Urothelium cell line (cell line): ENCODE results near the gene GPBP1L1.
"Not testable (repeated sequence)": the region's sequence is repeated elsewhere in the genome, so short reads cannot be mapped to it uniquely, and the experiment has no call there.

Experiments
- DNase-seq: peaks from one replicate; pipeline ENCODE4 v3.0.0; 2011; ENCODE audit warnings: low spot score, mixed read lengths
- FAIRE-seq: peaks from 2 replicates; lab custom pipeline; 2011; peaks lifted over from hg19 to GRCh38; lab: Jason Lieb, UNC

GPBP1L1 gene

GRCh38 chr1:45684402-45684801 lies 1.9 kb downstream of the GPBP1L1 start:
- DNase-seq (no peak), FAIRE-seq (no peak)

- FAIRE-seq: no peak
- no peak for DNase-seq
Observed at GRCh38 chr1:45682942-45683341, 3.4 kb downstream of the GPBP1L1 start.

- DNase-seq: no peak
Observed at GRCh38 chr1:45679123-45679522, 7.2 kb downstream of the GPBP1L1 start.

GRCh38 chr1:45678489-45678888 lies 7.8 kb downstream of the GPBP1L1 start:
- DNase-seq (no peak), FAIRE-seq (no peak)

More at GRCh38 chr1:45679123-45679522, 7.2 kb downstream of the GPBP1L1 start:
- FAIRE-seq: no peak

- FAIRE-seq: no peak
- DNase-seq: no peak
Observed at GRCh38 chr1:45677751-45678245, 8.5 kb downstream of the GPBP1L1 start.

GRCh38 chr1:45676553-45676952 lies 9.8 kb downstream of the GPBP1L1 start:
- DNase-seq, FAIRE-seq: not testable (repeated sequence)

GRCh38 chr1:45674478-45674877 lies 11.9 kb downstream of the GPBP1L1 start:
- no peak for DNase-seq
- no peak for FAIRE-seq

GRCh38 chr1:45673956-45674355 lies 12.4 kb downstream of the GPBP1L1 start:
- FAIRE-seq: no peak
- no peak for DNase-seq

GRCh38 chr1:45669859-45670655 lies 16.3 kb downstream of the GPBP1L1 start:
- DNase-seq (no peak), FAIRE-seq (no peak)

- no peak for DNase-seq
- no peak for FAIRE-seq
Observed at GRCh38 chr1:45669379-45669778, 17.0 kb downstream of the GPBP1L1 start.

GRCh38 chr1:45668526-45668925 lies 17.8 kb downstream of the GPBP1L1 start:
- DNase-seq (no peak), FAIRE-seq (no peak)

- DNase-seq (no peak), FAIRE-seq (no peak)
Observed at GRCh38 chr1:45667321-45668111, 18.8 kb downstream of the GPBP1L1 start.

GRCh38 chr1:45666836-45667235 lies 19.5 kb downstream of the GPBP1L1 start:
- DNase-seq (no peak), FAIRE-seq (no peak)

- DNase-seq: no peak
- no peak for FAIRE-seq
Observed at GRCh38 chr1:45660336-45660735, 26.0 kb downstream of the GPBP1L1 start.

- no peak for FAIRE-seq
- DNase-seq: no peak
Observed at GRCh38 chr1:45659222-45659621, 27.1 kb downstream of the GPBP1L1 start.

- FAIRE-seq: no peak
Observed at GRCh38 chr1:45658171-45658570, 28.2 kb downstream of the GPBP1L1 start.

GRCh38 chr1:45656573-45657226 lies 29.6 kb downstream of the GPBP1L1 start:
- DNase-seq (no peak), FAIRE-seq (no peak)

More at GRCh38 chr1:45658171-45658570, 28.2 kb downstream of the GPBP1L1 start:
- DNase-seq: no peak

GRCh38 chr1:45654540-45655280 lies 31.6 kb downstream of the GPBP1L1 start:
- no peak for FAIRE-seq
- DNase-seq: no peak

GRCh38 chr1:45647248-45648021 lies 38.9 kb downstream of the GPBP1L1 start:
- FAIRE-seq: no peak
- DNase-seq: no peak

GRCh38 chr1:45644661-45645060 lies 41.7 kb downstream of the GPBP1L1 start:
- DNase-seq: no peak
- no peak for FAIRE-seq
